IPS DF 19.7 (cell line): ENCODE results near the gene OBSL1.

ENCODE experiments used
- DNase-seq: peaks from one replicate; pipeline ENCODE4 v3.0.0-alpha.2; 2013; ENCODE audit warnings: low read depth, low spot score

Gene OBSL1

DNA sequence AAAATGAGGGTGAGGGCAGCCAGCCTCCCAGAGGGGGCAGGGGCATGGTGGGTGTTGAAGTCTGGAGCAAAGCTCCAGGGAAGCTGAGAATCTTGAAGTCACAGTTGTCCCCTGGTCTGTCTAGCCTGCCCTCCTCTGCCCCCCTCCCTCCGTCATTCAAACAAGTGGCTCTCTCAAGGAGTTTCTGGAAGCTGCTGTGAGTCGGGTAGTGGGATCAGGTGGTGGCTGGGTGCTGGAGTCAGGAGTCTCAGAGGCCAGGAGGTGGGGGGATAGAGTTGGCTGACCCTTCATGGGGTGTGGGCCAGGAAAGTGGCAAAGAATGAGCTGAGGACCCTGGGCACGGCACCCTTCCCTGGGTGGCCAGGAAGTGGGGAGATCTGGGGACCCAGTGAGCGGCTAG lies 57.6 kb downstream of the OBSL1 start:
- no peak for DNase-seq

DNA sequence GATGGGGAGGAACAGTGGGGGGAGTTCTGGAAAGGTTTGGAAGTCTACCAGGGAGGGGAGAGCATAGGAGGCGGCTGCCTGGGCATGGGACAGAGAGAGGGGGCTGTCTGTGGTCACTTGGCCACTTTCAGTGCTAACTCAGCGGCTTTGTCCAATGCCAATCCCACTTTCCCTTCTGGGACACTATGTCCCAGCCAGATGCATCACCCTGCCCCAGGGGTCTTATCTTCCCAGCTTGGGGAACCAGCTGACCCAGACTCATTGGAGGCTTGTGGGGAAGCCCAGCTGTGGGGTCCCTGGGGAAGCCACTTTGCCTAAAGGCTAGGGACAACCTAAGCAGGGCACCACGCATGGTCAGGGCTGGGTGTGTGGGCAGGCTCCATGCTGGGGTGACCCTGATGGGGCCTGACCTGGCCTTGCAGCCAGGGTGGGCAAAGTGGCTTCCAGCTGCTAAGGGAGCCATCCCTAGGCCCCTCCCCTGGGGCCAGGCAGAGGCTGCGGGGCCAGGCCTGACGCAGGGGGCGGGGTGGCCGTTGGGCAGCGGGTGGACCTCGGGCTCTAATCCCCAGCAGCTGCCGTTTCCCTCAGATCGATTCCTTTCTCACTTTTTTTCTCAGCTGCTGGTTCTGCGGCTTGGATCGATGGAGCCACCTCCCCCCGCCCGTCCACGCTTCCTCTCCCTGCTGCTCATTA lies 58.7 kb downstream of the OBSL1 start:
- DNase-seq = no peak

DNA sequence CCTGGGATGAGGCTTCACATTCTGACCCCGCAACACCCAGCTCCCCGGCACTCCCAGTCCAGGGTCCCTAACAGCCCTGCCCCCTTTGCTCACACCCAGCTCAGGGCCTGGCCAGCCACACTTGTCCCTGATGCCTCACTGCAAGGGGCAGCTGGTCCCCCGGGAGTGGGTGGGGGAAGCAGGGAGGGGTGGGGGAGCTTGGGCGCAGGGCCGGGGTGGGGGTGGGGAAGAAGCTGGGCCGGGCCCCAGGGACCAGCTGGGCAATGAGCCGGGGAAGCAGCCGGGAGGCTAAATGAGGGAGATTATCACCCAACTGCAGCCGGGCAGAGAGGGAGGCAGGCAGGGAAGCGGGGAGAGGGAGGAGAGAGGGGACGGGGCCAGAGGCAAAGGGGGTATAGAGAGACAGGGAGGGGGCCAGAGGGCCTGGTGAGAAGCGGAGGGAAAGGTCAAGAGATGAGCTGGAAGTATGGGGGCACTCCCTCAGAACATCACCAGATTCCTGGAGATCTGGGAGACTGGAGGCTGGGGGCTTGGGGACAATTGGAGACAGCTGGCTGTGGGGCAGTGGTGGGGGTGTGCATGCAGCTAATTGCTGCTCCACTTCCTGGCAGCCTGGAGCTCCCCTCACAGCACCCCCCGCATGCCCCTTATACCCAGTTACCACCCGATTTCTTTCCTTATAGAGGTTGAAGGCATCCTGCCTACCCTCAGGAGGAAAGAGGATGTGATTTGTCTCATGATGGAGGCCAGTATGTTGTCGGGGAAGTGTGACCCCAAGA lies 59.6 kb downstream of the OBSL1 start:
- DNase-seq = no peak

DNA sequence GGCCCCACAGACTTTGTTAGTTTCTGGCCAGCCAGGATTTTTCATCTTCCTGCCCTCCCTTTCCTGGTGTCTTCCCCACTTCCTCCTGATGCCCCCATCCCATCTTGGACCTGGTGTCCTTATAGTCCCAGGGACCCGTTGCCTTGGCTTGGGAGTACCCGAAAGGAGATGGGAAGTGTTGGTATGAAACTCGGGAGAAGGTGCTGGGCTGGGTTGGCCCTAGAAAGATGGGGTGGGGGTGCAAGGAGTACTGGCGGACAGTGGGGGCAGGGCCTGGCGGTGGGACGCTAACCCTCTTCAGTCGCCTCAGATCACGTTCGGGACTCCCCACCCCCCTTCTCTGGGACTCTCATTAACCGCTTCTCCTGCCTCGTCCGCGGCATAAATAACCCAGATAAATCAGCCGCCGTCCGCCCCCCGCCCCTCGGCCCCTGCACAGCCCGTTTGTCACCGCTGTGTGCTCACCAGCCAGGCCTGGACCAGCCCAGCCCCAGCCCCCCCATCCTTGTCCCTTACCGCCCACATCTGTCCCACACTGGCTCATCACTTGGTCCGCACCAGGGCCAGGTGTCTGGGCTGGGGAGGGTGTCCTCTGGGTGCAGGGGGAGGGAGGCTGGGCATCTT lies 60.7 kb downstream of the OBSL1 start:
- DNase-seq = no peak

DNA sequence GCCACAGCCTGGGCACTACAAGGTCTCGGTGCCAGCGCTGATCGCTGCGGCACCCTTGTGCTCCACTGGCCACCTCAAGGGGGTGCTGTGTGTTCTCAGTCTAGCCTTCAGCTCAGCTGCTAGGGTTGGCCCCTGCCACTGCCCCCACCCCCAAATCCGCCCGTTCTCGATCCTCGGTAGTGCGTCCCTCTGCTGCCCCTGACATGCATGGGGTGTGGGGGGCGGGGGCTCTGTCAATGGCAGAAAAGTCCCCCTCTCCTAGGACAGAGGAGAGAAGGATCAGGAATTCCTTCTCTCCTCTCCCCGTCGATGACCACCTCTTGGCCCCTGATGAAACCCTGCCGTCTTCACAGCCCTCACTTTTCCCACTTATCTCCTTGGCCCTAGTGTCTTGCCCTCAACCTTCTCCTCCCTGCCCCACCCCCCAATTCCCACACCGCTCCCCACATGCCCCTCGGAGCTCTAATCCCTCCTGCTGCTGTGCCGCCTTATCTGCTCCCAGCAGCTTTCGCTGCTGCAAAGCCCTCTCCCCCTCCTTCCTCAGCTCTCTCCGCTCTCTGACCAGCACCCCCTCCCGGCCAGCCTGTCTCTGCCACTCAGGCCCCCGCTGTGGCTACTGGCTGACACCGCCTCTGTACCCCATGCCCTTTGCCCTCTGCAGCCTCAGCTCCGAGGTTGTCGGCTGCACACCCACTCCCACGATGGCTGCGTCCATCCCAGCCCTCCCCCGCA lies 61.4 kb downstream of the OBSL1 start:
- DNase-seq = no peak

DNA sequence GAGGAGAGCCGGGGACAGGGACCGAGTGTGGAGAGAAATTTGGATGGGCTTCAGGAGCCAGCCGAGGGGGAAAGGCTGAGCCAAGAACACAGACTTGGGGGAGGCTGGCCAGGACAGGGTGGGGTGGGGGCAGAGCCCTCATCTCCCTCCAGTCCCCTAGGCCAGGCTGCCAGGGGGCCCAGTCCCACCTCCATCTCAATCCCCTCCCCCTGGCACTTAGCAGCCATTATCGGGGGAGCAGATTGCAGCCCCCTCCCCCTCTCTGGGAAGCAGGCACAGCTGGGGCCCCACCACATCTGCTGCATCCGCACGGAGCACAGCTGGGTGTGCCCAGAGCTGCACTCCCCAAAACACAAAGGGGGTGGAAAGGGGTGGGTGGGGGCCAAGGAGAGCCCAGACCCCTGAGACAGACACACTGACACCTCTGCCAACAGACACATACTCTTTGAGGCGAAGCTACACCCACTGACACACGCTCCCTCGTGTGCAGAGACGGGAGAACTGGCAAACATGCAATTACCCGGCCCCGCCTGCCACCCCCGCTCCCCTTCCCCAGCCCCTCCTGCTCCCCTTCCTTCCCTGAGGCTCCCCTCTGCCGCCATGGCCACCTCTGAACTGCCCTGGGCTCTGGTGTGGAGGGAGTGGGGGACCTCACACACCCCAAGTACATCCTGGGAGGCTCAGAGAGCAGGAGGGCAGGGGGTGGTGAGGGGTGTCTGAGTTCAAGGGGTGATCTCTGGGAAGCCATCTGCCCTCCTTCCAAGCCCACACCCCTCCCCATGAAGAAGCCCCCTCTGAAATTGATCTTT lies 62.2 kb downstream of the OBSL1 start:
- DNase-seq = no peak

DNA sequence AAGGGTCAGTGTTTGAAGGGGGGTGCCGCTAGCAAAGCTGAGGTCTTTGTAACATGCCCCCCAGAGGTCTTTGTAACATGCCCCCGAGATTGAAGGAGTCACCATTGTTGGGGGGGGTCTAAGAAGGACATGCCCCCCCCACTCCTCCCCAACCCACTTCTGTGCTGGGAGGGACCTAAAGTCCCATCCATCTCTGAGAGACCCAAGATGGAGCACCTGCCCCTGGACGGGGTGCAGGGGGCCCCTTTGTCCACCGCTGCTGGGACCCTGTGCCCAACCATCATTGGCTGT lies 63.0 kb downstream of the OBSL1 start:
- no peak for DNase-seq

DNA sequence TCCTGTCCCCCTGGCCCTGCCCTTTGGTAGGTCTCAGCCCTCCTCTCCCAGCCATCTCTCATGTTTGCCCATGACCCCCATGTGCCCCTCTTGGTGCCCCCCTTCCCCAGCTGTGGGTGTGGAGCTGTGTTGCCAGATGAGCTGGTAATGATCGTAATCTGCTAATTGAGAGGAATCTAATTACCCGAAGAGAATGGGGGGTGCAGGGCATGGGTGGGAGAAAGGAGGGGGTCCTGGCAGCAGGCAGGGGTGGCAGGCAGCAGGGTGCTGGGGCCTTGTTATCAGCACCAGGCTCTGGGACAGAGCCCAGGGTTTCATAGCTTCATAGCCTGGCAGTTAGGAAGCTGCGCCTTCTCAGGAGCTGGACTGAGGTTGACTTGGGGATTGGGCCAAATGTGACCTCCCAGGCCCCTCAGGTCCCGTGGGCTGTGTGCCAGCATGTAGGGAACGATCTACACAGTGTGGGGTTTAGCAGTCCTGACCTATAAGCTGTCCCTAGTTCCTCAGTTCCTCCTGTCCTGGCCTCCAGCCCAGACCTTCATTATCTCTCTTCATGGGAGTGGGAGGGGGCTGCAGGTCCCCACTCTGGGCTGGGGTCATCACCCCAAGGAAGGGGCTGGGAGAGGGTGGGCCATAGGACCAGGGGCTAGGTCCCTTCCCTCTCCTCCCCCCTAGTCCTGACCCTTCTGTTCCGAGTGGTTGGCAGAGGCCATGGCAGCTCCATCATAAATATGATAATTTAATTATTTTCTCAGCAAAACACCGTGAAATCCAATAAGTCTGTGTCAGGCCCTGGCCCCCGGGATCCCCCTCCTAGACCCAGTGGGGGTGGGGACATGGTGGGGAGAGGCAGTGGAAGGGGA lies 63.5 kb downstream of the OBSL1 start:
- DNase-seq = no peak

DNA sequence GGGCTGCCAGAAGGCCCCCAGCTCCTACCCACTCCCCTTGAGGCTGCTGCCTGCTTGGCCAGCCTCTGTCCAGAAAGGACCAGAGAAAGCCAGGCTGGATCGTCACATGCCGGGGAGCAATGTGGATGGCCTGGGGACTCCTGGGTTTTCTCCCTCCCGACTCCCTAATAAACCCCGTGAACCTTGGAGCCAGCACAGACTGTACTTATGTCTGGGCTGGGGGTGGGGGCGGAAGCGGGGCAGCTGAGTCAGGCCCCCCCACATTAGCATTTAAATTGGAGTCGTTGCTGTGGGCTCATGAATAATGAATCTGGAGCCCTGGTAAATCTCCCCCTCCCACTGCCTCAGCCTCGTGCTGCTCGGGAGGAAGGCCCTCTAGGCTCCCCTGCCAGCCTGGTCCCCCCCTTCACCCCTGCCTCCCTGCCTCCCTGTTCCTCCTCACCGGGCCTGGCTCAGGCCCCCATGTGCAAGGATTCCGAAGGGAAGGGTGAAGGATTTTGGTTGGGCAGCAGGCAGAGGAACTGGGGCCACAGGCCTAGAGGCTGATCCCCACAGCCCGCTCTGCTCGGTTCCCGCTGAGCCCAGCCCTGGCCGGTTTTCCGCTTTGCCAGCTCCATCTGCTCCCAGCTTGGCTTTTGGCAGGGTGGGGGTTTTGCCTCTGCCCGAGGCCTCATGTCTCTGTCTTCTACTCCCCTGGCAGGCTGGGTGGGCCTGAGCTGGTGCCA lies 64.4 kb downstream of the OBSL1 start:
- DNase-seq = no peak

DNA sequence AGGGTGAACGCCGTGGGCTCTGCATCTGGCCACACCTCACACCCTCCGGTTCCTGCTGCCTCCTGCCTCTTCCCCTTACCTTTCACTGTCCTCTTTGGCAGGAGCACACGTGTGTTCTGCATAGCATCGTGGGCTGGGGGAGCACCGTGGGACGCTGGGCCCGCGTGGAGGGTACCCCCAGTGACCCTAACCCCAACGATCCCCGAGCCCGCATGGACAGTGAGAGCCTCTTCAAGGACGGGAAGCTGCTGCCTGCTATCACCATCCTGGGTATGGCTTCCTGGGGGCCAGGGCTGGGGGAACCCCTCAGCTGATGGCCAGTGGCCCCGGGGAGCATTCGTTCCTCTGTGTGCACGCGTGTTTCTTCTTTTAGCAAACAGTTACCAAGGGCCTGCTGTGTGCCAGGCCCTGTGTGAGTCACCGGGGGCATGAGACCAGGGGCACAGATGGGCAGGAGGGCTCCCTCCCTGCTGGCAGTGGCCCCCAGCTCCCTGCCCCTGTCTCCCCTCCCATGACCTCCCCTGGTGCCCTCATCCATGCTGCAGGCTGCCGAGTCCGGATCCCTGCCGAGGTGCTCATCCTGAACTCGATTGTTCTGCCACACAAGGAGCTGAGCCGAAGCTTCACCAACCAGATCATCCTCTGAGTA lies 65.1 kb downstream of the OBSL1 start:
- no peak for DNase-seq

DNA sequence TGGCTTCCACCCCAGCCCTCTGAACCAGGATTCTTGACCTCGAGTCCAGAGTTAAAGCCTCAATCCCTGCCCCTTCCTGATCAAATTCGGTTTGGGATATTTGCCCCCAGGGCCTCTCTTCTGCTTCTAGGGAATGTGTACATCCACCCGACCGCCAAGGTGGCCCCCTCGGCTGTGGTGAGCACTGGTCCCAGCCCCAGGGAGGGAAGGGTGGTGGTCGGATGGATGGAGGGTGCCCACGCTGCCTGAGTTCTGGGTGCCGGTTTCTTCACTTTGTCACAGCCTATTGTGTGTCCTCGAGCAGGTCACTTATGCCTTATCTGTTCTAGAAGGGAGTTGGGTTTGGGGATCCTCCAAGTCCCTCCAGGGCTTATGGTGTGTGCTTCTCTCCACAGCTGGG lies 65.8 kb downstream of the OBSL1 start:
- no peak for DNase-seq

DNA sequence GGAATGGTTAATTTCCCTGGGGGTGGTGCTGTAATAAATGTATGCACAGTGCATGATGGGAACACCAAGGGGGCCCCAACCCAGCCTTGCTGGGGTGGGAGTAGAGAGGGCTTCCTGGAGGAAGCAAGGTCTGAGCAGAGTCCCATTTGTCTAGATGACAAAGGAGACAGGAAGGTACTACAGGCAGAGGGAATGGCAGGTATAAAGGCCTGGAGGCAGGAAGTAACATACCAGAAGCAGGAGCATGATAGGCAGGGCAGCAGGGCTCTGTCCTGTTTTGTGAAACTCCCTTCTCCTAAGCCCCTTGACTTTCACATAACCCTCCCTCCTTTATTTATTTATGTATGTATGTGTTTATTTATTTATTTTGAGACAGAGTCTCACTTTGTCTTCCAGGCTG lies 68.7 kb downstream of the OBSL1 start:
- no peak for DNase-seq

DNA sequence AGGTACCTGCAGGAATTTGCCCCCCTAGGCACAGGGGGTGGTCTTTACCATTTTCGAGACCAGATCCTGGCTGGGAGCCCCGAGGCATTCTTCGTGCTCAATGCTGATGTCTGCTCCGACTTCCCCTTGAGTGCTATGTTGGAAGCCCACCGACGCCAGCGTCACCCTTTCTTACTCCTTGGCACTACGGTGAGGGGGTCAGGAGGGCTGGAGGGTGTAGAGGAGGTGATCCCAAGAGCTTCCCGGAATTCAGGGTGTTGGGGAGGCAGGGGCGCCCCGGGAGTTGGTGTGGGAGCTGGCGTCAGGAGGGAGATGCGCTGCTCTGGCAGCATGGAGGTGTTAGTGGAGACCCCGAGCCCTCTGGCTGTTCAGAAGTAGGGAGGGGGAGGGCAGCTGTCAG lies 69.5 kb downstream of the OBSL1 start:
- DNase-seq = no peak
